Suprapubic skin (tissue), 4 donors: ENCODE results near the gene IFIH1. TPM values are rescaled to one million over a fixed set of nuclear protein-coding genes. Genes with fewer than 3 reads are reported as not detected.

Experiments used
- DNase-seq, 2 donors: peaks; one replicate each; pipeline ENCODE4 v3.0.0-alpha.2; 2019; ENCODE audit warnings: low spot score in 2 of 2
- H3K27ac ChIP-seq: fragments of 200-600 bp; sonication (generic); one replicate; pipeline ENCODE4 v1.5.1; 2019
- H3K27me3 ChIP-seq: fragments of 200-600 bp; sonication (generic); one replicate; pipeline ENCODE4 v1.5.1; 2019
- H3K36me3 ChIP-seq: fragments of 200-600 bp; sonication (generic); one replicate; pipeline ENCODE4 v1.5.1; 2019
- H3K4me1 ChIP-seq: fragments of 200-600 bp; sonication (generic); one replicate; pipeline ENCODE4 v1.5.1; 2019
- H3K4me3 ChIP-seq: fragments of 200-600 bp; sonication (generic); one replicate; pipeline ENCODE4 v1.5.1; 2019; ENCODE audit warnings: mild to moderate bottlenecking
- H3K9me3 ChIP-seq: fragments of 200-600 bp; sonication (generic); one replicate; pipeline ENCODE4 v1.5.1; 2019
- CTCF ChIP-seq, 2 donors: fragments of 200-600 bp in 1 of 2; fragments of 450-650 bp in 1 of 2; sonication (generic) in 1 of 2; IDR thresholded peaks; one replicate each; pipeline ENCODE4 v1.5.1; 2016 to 2019; ENCODE audit warnings: antibody characterized with exemption in 2 of 2, mild to moderate bottlenecking in 1 of 2, moderate library complexity in 1 of 2
- EP300 ChIP-seq: sonication (generic); formaldehyde crosslinking; IDR thresholded peaks from one replicate; pipeline ENCODE4 v1.6.1; 2017; ENCODE audit warnings: antibody characterized with exemption
- POLR2A ChIP-seq, 2 donors: fragments of 450-650 bp; IDR thresholded peaks; one replicate each; pipeline ENCODE4 v1.6.1; 2017; ENCODE audit warnings: antibody characterized with exemption in 2 of 2, mild to moderate bottlenecking in 2 of 2, moderate library complexity in 2 of 2
- POLR2AphosphoS5 ChIP-seq, 3 donors: sonication (generic); formaldehyde crosslinking; IDR thresholded peaks; one replicate each; pipeline ENCODE4 v1.6.1; 2017; ENCODE audit warnings: antibody characterized with exemption in 3 of 3
- WGBS: methylation state at CpG from one replicate; pipeline ENCODE4 v1.1.5; 2018; 5-methylcytosine and 5-hydroxymethylcytosine counted together
- total RNA-seq, 4 donors: library from RNA; depleted of rRNA; stranded (reverse); fragments of >200 nt; gene quantifications; one replicate each; pipeline ENCODE4 v1.1.0, GENCODE V29; 2016

Gene IFIH1
- total RNA-seq, 4 donors from 2014 or later: 8.7 to 20.7 (median 16.2) TPM

- DNase-seq: no peak
- 54% methylated on average over 2 of the region's 2 CpGs for WGBS
- no peak for TF ChIP-seq POLR2A (IDR thresholded peaks at IDR 0.05)
- TF ChIP-seq POLR2AphosphoS5 (IDR thresholded peaks at IDR 0.05): no peak
- TF ChIP-seq CTCF (IDR thresholded peaks at IDR 0.05): no peak
- no peak for TF ChIP-seq EP300
Observed at GRCh38 chr2:162293122-162293786, 25.2 kb downstream of the IFIH1 start.

GRCh38 chr2:162291748-162292147 lies 26.7 kb downstream of the IFIH1 start:
- TF ChIP-seq POLR2AphosphoS5 (IDR thresholded peaks at IDR 0.05) (no peak), POLR2A (IDR thresholded peaks at IDR 0.05) (no peak), CTCF (IDR thresholded peaks at IDR 0.05) (no peak), EP300 (no peak)
- no peak for DNase-seq
- Histone ChIP-seq H3K9me3 (no peaks in the 10 kb centered on the region), H3K27me3 (no peaks in the 10 kb centered on the region), H3K36me3 (peaks cover under 1% of the 10 kb centered on the region), H3K27ac (no peak overlapping the region), H3K4me3 (no peak overlapping the region), H3K4me1 (no peaks in the 10 kb centered on the region)
- 95% methylated on average over 3 of the region's 3 CpGs for WGBS

More at GRCh38 chr2:162293122-162293786, 25.2 kb downstream of the IFIH1 start:
- H3K36me3 ChIP-seq: no peaks in the 10 kb centered on the region
- H3K4me1 ChIP-seq: no peaks in the 10 kb centered on the region
- H3K9me3 ChIP-seq: no peaks in the 10 kb centered on the region
- H3K4me3 ChIP-seq: no peak overlapping the region
- no peaks in the 10 kb centered on the region for H3K27me3 ChIP-seq
- no peak overlapping the region for H3K27ac ChIP-seq

DNA sequence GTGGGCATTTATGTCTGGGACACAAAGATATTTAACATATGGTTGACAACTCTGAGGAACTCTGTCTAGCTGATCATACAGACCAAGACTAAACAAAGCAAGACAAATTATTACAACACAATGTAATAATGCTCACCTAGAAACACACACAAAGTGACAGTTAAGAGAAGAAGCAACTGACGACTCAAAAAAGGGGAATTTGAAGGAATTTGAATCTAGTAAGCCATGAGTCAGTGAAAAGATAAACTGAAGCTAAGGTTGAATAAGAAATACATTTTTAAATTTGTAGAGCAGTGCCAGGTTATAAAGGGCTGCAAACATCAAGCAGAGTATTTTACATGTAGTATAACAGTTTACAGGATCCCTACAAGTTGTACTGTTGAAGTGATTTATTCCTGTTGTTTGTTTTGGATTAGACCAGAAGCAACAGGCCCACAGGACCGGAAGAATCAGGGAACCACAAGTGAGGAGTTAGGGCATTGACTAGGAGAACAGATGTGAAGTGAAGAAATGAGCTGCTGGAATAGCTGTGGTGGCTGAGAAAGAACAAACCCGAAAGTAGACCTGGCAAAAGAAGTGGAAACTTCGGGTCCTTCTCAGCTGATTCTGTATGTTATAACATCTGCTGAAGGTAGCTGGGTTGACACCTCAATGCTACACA lies 35.6 kb downstream of the IFIH1 start:
- no peak for TF ChIP-seq CTCF (IDR thresholded peaks at IDR 0.05)
- no peak for TF ChIP-seq EP300
- TF ChIP-seq POLR2A (IDR thresholded peaks at IDR 0.05): no peak
- no peak for TF ChIP-seq POLR2AphosphoS5 (IDR thresholded peaks at IDR 0.05)
- Histone ChIP-seq H3K27ac (no peak overlapping the region), H3K9me3 (no peaks in the 10 kb centered on the region), H3K27me3 (no peaks in the 10 kb centered on the region), H3K4me3 (no peak overlapping the region), H3K36me3 (peaks cover 50% of the 10 kb centered on the region), H3K4me1 (no peaks in the 10 kb centered on the region)
- DNase-seq: no peak
- WGBS: 84% methylated on average over 4 of the region's 4 CpGs

DNA sequence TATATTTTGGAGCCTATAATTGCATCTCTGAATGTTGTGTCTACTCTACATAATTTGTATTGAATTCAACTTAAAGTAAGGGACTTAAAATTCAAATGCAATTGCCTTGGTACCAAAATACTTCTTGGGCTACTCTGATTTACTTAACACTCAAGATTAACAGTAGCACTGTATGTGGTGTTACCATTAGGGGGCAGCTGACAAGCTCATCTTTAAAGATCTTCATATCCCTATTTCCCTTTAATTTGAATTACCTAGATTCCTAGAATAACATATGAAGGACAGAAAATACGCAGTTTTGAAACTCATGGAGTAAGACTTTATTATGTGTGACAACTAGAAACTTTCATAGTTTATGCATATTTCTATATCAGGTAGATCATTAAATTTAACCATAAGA lies 37.8 kb downstream of the IFIH1 start:
- H3K4me3 ChIP-seq: no peak overlapping the region
- H3K27me3 ChIP-seq: no peaks in the 10 kb centered on the region
- no peaks in the 10 kb centered on the region for H3K9me3 ChIP-seq
- DNase-seq: no peak
- H3K27ac ChIP-seq: no peak overlapping the region
- WGBS: 98% methylated on average over 1 of the region's 1 CpG
- no peak for TF ChIP-seq POLR2A (IDR thresholded peaks at IDR 0.05)
- no peak for TF ChIP-seq CTCF (IDR thresholded peaks at IDR 0.05)
- no peak for TF ChIP-seq POLR2AphosphoS5 (IDR thresholded peaks at IDR 0.05)
- no peak for TF ChIP-seq EP300
- H3K36me3 ChIP-seq: peaks cover 54% of the 10 kb centered on the region
- no peaks in the 10 kb centered on the region for H3K4me1 ChIP-seq

- Histone ChIP-seq H3K27me3 (no peaks in the 10 kb centered on the region), H3K27ac (no peak overlapping the region), H3K4me1 (no peaks in the 10 kb centered on the region), H3K36me3 (peaks cover 45% of the 10 kb centered on the region), H3K9me3 (no peaks in the 10 kb centered on the region), H3K4me3 (no peak overlapping the region)
- 86% methylated on average over 4 of the region's 4 CpGs for WGBS
- no peak for DNase-seq
- TF ChIP-seq POLR2AphosphoS5 (IDR thresholded peaks at IDR 0.05) (no peak), EP300 (no peak), POLR2A (IDR thresholded peaks at IDR 0.05) (no peak), CTCF (IDR thresholded peaks at IDR 0.05) (no peak)
Observed at GRCh38 chr2:162277381-162277780, 41.1 kb downstream of the IFIH1 start.
